Neural progenitor cell (in vitro differentiated cells): ENCODE measurements around the gene RBMS1.

Experiments used
- EZH2 ChIP-seq: fragments of 200-600 bp; sonication (generic); IDR thresholded peaks from 2 replicates; pipeline ENCODE4 v1.6.1; 2017; ENCODE audit warnings: antibody characterized with exemption, mild to moderate bottlenecking, moderate library complexity
- TF ChIP-seq, protein P1 (sequence below): fragments of 200-600 bp; sonication (generic); IDR thresholded peaks from 2 replicates; pipeline ENCODE4 v1.5.1; 2017; ENCODE audit warnings: antibody characterized with exemption, mild to moderate bottlenecking

DNA sequence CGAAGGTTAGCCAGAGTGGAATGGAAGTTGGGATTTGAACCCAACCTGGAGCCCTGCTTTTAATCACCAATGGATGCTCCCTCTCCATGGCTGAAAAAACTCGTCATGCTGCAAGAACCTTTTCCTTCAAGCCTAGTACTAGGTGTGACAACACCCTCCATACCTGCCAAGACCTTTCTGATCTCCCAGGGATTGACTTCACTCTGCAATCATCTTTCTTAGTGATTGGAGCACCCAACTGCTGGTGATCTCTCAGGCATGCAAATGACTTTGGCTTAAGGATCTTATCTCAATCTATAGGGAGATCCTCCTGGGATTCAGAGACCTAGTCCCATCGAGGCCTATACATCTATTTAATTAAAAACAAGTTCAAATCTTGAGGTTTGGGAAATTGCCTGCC is 270.0 kb downstream of the RBMS1 start:
- TF ChIP-seq EZH2: no peak
- TF ChIP-seq, protein P1, sequence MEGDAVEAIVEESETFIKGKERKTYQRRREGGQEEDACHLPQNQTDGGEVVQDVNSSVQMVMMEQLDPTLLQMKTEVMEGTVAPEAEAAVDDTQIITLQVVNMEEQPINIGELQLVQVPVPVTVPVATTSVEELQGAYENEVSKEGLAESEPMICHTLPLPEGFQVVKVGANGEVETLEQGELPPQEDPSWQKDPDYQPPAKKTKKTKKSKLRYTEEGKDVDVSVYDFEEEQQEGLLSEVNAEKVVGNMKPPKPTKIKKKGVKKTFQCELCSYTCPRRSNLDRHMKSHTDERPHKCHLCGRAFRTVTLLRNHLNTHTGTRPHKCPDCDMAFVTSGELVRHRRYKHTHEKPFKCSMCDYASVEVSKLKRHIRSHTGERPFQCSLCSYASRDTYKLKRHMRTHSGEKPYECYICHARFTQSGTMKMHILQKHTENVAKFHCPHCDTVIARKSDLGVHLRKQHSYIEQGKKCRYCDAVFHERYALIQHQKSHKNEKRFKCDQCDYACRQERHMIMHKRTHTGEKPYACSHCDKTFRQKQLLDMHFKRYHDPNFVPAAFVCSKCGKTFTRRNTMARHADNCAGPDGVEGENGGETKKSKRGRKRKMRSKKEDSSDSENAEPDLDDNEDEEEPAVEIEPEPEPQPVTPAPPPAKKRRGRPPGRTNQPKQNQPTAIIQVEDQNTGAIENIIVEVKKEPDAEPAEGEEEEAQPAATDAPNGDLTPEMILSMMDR: no peak
